ENCODE measurements around the gene RAB3GAP1.

RAB3GAP1 gene

DNA sequence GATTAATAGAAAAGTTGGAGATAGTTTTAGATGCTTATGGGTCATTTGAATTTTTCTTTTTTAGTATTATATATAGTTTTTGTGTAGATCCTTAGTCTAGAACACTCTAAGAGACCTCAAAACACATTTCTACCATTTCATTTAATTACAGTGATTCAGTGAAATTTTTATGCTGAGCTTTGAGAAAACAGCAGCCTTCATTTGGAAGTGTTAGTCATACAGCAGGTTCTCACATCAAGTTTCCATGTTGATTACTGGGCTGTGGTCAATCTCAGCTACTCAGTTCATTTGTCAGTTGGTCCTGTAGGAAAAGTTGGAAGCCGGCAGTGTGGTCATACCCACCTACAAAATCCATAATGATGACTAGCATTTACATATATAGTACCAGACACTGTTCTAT is 42.8 kb upstream of the RAB3GAP1 start:
- no peaks in the 10 kb centered on the region for H4K20me1 ChIP-seq (ENCODE audit: insufficient read depth)
- H3K4me2 ChIP-seq = no peak overlapping the region
- no peaks in the 10 kb centered on the region for H3K4me1 ChIP-seq (ENCODE audit: low read depth, poor library complexity, severe bottlenecking)
- TF ChIP-seq, protein P1, sequence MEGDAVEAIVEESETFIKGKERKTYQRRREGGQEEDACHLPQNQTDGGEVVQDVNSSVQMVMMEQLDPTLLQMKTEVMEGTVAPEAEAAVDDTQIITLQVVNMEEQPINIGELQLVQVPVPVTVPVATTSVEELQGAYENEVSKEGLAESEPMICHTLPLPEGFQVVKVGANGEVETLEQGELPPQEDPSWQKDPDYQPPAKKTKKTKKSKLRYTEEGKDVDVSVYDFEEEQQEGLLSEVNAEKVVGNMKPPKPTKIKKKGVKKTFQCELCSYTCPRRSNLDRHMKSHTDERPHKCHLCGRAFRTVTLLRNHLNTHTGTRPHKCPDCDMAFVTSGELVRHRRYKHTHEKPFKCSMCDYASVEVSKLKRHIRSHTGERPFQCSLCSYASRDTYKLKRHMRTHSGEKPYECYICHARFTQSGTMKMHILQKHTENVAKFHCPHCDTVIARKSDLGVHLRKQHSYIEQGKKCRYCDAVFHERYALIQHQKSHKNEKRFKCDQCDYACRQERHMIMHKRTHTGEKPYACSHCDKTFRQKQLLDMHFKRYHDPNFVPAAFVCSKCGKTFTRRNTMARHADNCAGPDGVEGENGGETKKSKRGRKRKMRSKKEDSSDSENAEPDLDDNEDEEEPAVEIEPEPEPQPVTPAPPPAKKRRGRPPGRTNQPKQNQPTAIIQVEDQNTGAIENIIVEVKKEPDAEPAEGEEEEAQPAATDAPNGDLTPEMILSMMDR (conservative IDR thresholded peaks at IDR 0.05; ENCODE audit: low read depth, low read length) = no peak
- H3K79me2 ChIP-seq (ENCODE audit: insufficient read depth, low read depth) = no peaks in the 10 kb centered on the region
- no peak overlapping the region for H3K9ac ChIP-seq
- H3K27ac ChIP-seq = no peak overlapping the region
- no peaks in the 10 kb centered on the region for H3K36me3 ChIP-seq (ENCODE audit: insufficient read depth)
- no peaks in the 10 kb centered on the region for H3K27me3 ChIP-seq (ENCODE audit: insufficient read depth, low read depth)
- no peak overlapping the region for H3K4me3 ChIP-seq (IDR thresholded peaks at IDR 0.05; ENCODE audit: insufficient read depth, low read depth, low read length)
- no peak overlapping the region for H2AFZ ChIP-seq (ENCODE audit: low read depth)

DNA sequence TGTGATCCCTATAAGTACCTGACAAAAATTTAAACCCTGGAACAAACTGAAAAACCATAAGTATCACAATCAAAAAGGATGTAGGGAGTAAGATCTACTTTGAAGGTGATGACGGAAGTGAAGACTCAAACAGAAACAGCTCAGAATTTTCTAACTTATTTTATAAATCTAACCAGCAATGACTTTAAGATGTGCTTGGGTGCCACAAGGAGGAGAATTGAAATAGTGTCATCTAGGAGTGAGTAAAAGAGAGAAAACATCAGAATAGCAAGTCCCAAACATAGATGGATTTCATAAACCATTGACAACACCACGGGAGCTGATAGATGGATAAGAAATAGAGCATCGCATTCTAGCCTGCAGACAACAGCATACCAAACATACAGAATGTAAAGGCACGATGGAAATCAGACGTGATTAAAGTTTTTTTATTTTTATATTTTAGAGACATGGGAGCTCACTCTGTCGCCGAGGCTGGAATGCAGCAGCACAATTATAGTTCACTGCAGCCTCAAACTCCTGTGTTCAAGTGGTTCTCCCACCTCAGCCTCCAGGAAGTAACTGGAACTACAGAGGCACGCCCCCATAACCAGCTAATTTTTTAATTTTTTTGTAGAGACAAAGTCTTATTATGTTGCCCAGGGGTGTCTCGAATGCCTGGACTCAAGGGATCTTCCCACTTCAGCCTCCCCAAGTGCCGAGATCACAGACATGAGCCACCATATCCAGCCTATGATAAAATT is 41.7 kb upstream of the RAB3GAP1 start:
- no peaks in the 10 kb centered on the region for H3K79me2 ChIP-seq (ENCODE audit: insufficient read depth, low read depth)
- no peaks in the 10 kb centered on the region for H4K20me1 ChIP-seq (ENCODE audit: insufficient read depth)
- H2AFZ ChIP-seq (ENCODE audit: low read depth) = no peak overlapping the region
- H3K4me2 ChIP-seq = no peak overlapping the region
- no peaks in the 10 kb centered on the region for H3K36me3 ChIP-seq (ENCODE audit: insufficient read depth)
- no peaks in the 10 kb centered on the region for H3K4me1 ChIP-seq (ENCODE audit: low read depth, poor library complexity, severe bottlenecking)
- no peaks in the 10 kb centered on the region for H3K27me3 ChIP-seq (ENCODE audit: insufficient read depth, low read depth)
- no peak overlapping the region for H3K27ac ChIP-seq
- TF ChIP-seq, protein P1 (conservative IDR thresholded peaks at IDR 0.05; ENCODE audit: low read depth, low read length) = no peak
- H3K9ac ChIP-seq = no peak overlapping the region
- no peak overlapping the region for H3K4me3 ChIP-seq (IDR thresholded peaks at IDR 0.05; ENCODE audit: insufficient read depth, low read depth, low read length)

DNA sequence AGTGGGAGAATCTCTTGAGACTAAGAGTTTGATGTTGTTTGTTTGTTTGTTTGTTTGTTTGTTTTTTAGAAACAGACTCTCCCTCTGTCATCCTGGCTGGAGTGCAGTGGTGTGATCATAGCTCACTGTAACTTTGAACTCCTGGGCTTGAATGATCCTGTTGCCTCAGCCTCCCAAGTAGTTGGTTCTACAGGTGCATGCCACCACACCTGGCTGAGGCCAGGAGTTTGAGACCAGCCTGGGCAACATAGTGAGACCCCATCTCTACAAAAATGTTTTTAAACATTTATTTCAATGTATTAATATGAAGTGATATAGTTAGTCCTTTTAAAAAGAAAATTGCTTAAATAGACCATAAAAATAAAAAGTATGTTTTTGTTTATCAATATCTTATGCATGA is 40.5 kb upstream of the RAB3GAP1 start:
- H3K4me1 ChIP-seq (ENCODE audit: low read depth, poor library complexity, severe bottlenecking) = no peaks in the 10 kb centered on the region
- TF ChIP-seq, protein P1 (conservative IDR thresholded peaks at IDR 0.05; ENCODE audit: low read depth, low read length) = no peak
- no peak overlapping the region for H3K27ac ChIP-seq
- H3K27me3 ChIP-seq (ENCODE audit: insufficient read depth, low read depth) = no peaks in the 10 kb centered on the region
- H4K20me1 ChIP-seq (ENCODE audit: insufficient read depth) = no peaks in the 10 kb centered on the region
- H3K4me2 ChIP-seq = no peak overlapping the region
- H3K79me2 ChIP-seq (ENCODE audit: insufficient read depth, low read depth) = no peaks in the 10 kb centered on the region
- H3K4me3 ChIP-seq (IDR thresholded peaks at IDR 0.05; ENCODE audit: insufficient read depth, low read depth, low read length) = no peak overlapping the region
- no peak overlapping the region for H3K9ac ChIP-seq
- no peak overlapping the region for H2AFZ ChIP-seq (ENCODE audit: low read depth)
- no peaks in the 10 kb centered on the region for H3K36me3 ChIP-seq (ENCODE audit: insufficient read depth)

DNA sequence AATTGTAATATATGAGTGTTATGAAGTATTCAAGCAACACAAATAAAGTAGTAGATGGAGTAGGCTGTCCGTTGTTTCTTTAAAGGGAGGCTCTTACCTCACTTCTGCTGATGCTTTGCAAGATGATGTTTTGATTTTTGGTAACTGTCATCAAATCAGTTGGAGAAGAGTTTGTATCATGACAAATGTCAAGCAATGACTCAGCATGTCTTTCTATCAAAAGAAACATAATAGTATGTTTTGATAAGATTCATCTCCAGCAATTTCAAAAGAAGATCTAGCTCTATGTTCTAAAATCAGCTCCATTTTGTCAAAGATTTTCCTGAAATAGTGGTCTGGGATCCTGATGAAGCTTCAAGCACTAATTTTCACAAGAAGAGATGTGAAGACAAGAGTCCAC is 30.5 kb upstream of the RAB3GAP1 start:
- no peaks in the 10 kb centered on the region for H3K36me3 ChIP-seq (ENCODE audit: insufficient read depth)
- TF ChIP-seq, protein P1 (conservative IDR thresholded peaks at IDR 0.05; ENCODE audit: low read depth, low read length) = no peak
- no peak overlapping the region for H3K27ac ChIP-seq
- H2AFZ ChIP-seq (ENCODE audit: low read depth) = no peak overlapping the region
- H4K20me1 ChIP-seq (ENCODE audit: insufficient read depth) = no peaks in the 10 kb centered on the region
- H3K9ac ChIP-seq = no peak overlapping the region
- H3K79me2 ChIP-seq (ENCODE audit: insufficient read depth, low read depth) = no peaks in the 10 kb centered on the region
- peaks cover 4% of the 10 kb centered on the region for H3K4me1 ChIP-seq (ENCODE audit: low read depth, poor library complexity, severe bottlenecking)
- H3K27me3 ChIP-seq (ENCODE audit: insufficient read depth, low read depth) = no peaks in the 10 kb centered on the region
- H3K4me2 ChIP-seq = no peak overlapping the region
- no peak overlapping the region for H3K4me3 ChIP-seq (IDR thresholded peaks at IDR 0.05; ENCODE audit: insufficient read depth, low read depth, low read length)
